ENCODE results near the gene MGAT4A. TPM values are rescaled to one million over a fixed set of nuclear protein-coding genes. Genes with fewer than 3 reads are reported as not detected.

Gene MGAT4A
- total RNA-seq, 3 donors from 2014 or later (not counting 1 experiment from before 2014, with no cell fraction given), result 91.6 to 114 (median 96.4) TPM

- no peak for ATAC-seq
- H3K27me3 ChIP-seq (ENCODE audit: control insufficient read depth, insufficient read depth, low read length), result no peaks in the 10 kb centered on the region
- no peak overlapping the region for H3K27ac ChIP-seq (ENCODE audit: low read length)
- no peak overlapping the region for H3K4me3 Mint-ChIP-seq
- H3K36me3 Mint-ChIP-seq, result peaks cover 22% of the 10 kb centered on the region
- H3K9me3 ChIP-seq (ENCODE audit: control insufficient read depth, insufficient read depth, low read length), result no peaks in the 10 kb centered on the region
- H3K4me1 Mint-ChIP-seq, result no peaks in the 10 kb centered on the region
- no peaks in the 10 kb centered on the region for H3K27me3 Mint-ChIP-seq (ENCODE audit: low read depth in 2 of 2)
- peaks cover 91% of the 10 kb centered on the region for H3K36me3 ChIP-seq (ENCODE audit: control insufficient read depth, insufficient read depth, low read length)
- H3K4me3 ChIP-seq (ENCODE audit: low read length), result no peak overlapping the region
- WGBS (ENCODE audit: insufficient coverage), result 97% methylated on average over 6 of the region's 7 CpGs
- no peak overlapping the region for H3K27ac Mint-ChIP-seq
- no peaks in the 10 kb centered on the region for H3K9me3 Mint-ChIP-seq
- TF ChIP-seq CTCF (IDR thresholded peaks at IDR 0.05), result no peak
- intact Hi-C loops (cut with micrococcal nuclease), result no loop called here
- DNase-seq, result no peak
- H3K4me1 ChIP-seq (ENCODE audit: control insufficient read depth, insufficient read depth, low read length), result no peaks in the 10 kb centered on the region
Observed at GRCh38 chr2:98583276-98583675, 147.7 kb downstream of the MGAT4A start.

- Mint-ChIP-seq H3K36me3 (peaks cover 21% of the 10 kb centered on the region), H3K27me3 (ENCODE audit: low read depth in 2 of 2) (no peaks in the 10 kb centered on the region), H3K4me1 (no peaks in the 10 kb centered on the region), H3K27ac (no peak overlapping the region), H3K9me3 (no peaks in the 10 kb centered on the region), H3K4me3 (no peak overlapping the region)
- no peak for DNase-seq
- WGBS (ENCODE audit: insufficient coverage), result 97% methylated on average over 9 of the region's 9 CpGs
- Histone ChIP-seq H3K36me3 (ENCODE audit: control insufficient read depth, insufficient read depth, low read length) (peaks cover 92% of the 10 kb centered on the region), H3K27ac (ENCODE audit: low read length) (no peak overlapping the region), H3K4me1 (ENCODE audit: control insufficient read depth, insufficient read depth, low read length) (no peaks in the 10 kb centered on the region), H3K27me3 (ENCODE audit: control insufficient read depth, insufficient read depth, low read length) (no peaks in the 10 kb centered on the region), H3K9me3 (ENCODE audit: control insufficient read depth, insufficient read depth, low read length) (no peaks in the 10 kb centered on the region), H3K4me3 (ENCODE audit: low read length) (no peak overlapping the region)
- ATAC-seq, result no peak
- no peak for TF ChIP-seq CTCF (IDR thresholded peaks at IDR 0.05)
- intact Hi-C loops (cut with micrococcal nuclease), result no loop called here
Observed at GRCh38 chr2:98582523-98582922, 148.4 kb downstream of the MGAT4A start.

GRCh38 chr2:98580656-98581284, 150.2 kb downstream of the MGAT4A start:
- DNase-seq (peak in 1 of 2 donors; percentile 14), ATAC-seq (peak in 1 of 3 donors; percentile 25)
- intact Hi-C loops (cut with micrococcal nuclease), result no loop called here
- WGBS (ENCODE audit: insufficient coverage), result 86% methylated on average over 10 of the region's 10 CpGs
- Mint-ChIP-seq H3K4me1 (peaks cover 0 to under 1% of the 10 kb centered on the region in 2 donors), H3K27me3 (ENCODE audit: low read depth in 2 of 2) (no peaks in the 10 kb centered on the region), H3K9me3 (no peaks in the 10 kb centered on the region), H3K4me3 (no peak overlapping the region), H3K27ac (peak overlapping the region; percentile 1 to 41), H3K36me3 (peaks cover 16% of the 10 kb centered on the region)
- H3K27me3 ChIP-seq (ENCODE audit: control insufficient read depth, insufficient read depth, low read length), result no peaks in the 10 kb centered on the region
- H3K36me3 ChIP-seq (ENCODE audit: control insufficient read depth, insufficient read depth, low read length), result peaks cover 92% of the 10 kb centered on the region
- no peak for TF ChIP-seq CTCF (IDR thresholded peaks at IDR 0.05)
- no peaks in the 10 kb centered on the region for H3K4me1 ChIP-seq (ENCODE audit: control insufficient read depth, insufficient read depth, low read length)
- H3K4me3 ChIP-seq (ENCODE audit: low read length), result no peak overlapping the region
- H3K9me3 ChIP-seq (ENCODE audit: control insufficient read depth, insufficient read depth, low read length), result no peaks in the 10 kb centered on the region
- H3K27ac ChIP-seq (ENCODE audit: low read length), result no peak overlapping the region

- no peak overlapping the region for H3K27ac ChIP-seq (ENCODE audit: low read length)
- DNase-seq, result no peak
- H3K9me3 ChIP-seq (ENCODE audit: control insufficient read depth, insufficient read depth, low read length), result no peaks in the 10 kb centered on the region
- H3K4me1 ChIP-seq (ENCODE audit: control insufficient read depth, insufficient read depth, low read length), result no peaks in the 10 kb centered on the region
- intact Hi-C loops (cut with micrococcal nuclease), result no loop called here
- WGBS (ENCODE audit: insufficient coverage), result 89% methylated on average over 7 of the region's 7 CpGs
- no peaks in the 10 kb centered on the region for H3K9me3 Mint-ChIP-seq
- H3K27ac Mint-ChIP-seq, result peak overlapping the region; percentile 29 to 36
- H3K4me1 Mint-ChIP-seq, result peaks cover 0 to 6% of the 10 kb centered on the region in 2 donors
- no peak overlapping the region for H3K4me3 ChIP-seq (ENCODE audit: low read length)
- H3K36me3 ChIP-seq (ENCODE audit: control insufficient read depth, insufficient read depth, low read length), result peaks cover 95% of the 10 kb centered on the region
- ATAC-seq, result no peak
- peaks cover 24% of the 10 kb centered on the region for H3K36me3 Mint-ChIP-seq
- no peak overlapping the region for H3K4me3 Mint-ChIP-seq
- H3K27me3 ChIP-seq (ENCODE audit: control insufficient read depth, insufficient read depth, low read length), result no peaks in the 10 kb centered on the region
- TF ChIP-seq CTCF (IDR thresholded peaks at IDR 0.05), result no peak
- no peaks in the 10 kb centered on the region for H3K27me3 Mint-ChIP-seq (ENCODE audit: low read depth in 2 of 2)
Observed at GRCh38 chr2:98579926-98580325, 151.0 kb downstream of the MGAT4A start.

Data from natural killer cell (primary cell).